Measurements from ENCODE around the gene UMAD1.

- TF ChIP-seq POLR2A (IDR thresholded peaks at IDR 0.05; ENCODE audit: low read length) (no peak), GATA1 (IDR thresholded peaks at IDR 0.05; ENCODE audit: low read depth, low read length) (no peak)
These were observed 155.1 kb downstream of the UMAD1 start for GRCh38 chr7:7795630-7796121.
